Coronary artery (tissue), 2 donors: ENCODE data around the gene SNX19.

ENCODE experiments used
- DNase-seq: peaks from one replicate; pipeline ENCODE4 v3.0.0-alpha.2; 2017; ENCODE audit warnings: low spot score
- H3K27ac ChIP-seq, 2 donors: fragments of 200-600 bp; sonication (generic); one replicate each; pipeline ENCODE4 v1.5.1; 2016 to 2019
- H3K4me3 ChIP-seq: fragments of 200-600 bp; sonication (generic); 2 replicates; pipeline ENCODE4 v1.5.1; 2016; ENCODE audit warnings: mild to moderate bottlenecking, moderate library complexity
- TF ChIP-seq, protein P1 (sequence below): fragments of 200-600 bp; sonication (generic); IDR thresholded peaks from one replicate; pipeline ENCODE4 v1.5.1; 2019; ENCODE audit warnings: antibody characterized with exemption

Gene SNX19

DNA sequence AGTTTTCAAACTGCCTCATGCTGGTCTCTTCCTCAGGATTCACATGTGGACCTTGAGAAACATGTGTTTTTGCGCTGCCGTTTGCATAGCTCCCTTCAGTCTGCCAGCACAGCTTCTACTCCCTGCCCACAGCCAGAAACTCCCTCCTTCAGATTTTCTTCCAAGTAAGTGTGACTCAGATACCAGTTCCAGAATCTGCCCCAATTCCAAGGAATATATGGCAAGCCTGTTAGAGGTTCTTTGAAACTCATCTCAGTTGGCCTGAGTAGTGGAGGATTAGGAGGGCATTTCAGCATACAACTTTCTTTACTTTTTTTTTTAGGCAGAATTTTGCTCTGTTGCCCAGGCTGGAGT, 67.1 kb downstream of the SNX19 start:
- TF ChIP-seq, protein P1, sequence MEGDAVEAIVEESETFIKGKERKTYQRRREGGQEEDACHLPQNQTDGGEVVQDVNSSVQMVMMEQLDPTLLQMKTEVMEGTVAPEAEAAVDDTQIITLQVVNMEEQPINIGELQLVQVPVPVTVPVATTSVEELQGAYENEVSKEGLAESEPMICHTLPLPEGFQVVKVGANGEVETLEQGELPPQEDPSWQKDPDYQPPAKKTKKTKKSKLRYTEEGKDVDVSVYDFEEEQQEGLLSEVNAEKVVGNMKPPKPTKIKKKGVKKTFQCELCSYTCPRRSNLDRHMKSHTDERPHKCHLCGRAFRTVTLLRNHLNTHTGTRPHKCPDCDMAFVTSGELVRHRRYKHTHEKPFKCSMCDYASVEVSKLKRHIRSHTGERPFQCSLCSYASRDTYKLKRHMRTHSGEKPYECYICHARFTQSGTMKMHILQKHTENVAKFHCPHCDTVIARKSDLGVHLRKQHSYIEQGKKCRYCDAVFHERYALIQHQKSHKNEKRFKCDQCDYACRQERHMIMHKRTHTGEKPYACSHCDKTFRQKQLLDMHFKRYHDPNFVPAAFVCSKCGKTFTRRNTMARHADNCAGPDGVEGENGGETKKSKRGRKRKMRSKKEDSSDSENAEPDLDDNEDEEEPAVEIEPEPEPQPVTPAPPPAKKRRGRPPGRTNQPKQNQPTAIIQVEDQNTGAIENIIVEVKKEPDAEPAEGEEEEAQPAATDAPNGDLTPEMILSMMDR: no peak
- H3K4me3 ChIP-seq: no peak overlapping the region
- H3K27ac ChIP-seq: no peak overlapping the region
- no peak for DNase-seq

DNA sequence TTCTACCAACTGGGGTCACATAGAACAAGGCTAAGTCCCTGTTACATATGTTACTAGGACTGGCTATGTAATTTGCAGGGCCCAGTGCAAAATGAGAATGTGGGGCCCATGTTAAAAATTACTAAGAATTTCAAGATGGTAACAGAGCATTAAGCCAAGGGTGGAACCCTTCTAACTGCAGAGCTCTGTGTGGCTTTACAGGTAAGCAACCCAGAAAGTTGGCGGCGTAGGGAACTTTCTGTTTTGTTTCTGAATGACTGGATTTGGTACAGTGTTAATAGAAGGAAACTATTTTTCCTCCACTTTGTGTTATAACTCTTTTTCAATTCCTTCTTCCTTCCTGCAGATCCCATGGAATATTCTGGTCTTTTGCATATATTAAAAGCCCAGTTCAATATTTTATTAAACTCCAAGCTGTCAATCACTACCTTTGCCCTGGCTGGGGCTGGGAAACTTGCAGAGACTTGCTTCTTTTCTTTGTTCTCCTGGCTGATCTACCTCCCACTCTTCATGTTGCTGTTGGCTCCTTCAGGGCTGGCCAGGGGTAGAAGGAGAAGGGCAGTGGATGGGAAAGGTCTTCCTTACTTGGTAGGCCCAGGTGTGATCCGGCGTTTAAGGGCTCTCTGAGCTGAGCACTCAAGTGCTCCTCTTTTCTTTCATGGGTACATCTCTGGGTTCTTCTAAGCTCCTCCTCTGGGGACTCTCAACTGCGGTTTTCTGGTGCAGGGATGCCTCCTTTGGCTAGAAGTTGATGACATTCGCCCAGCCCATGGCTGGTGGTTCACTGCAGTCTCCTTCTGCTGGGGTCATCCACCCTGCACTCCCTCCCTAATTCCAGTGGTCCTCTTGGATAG, 67.7 kb downstream of the SNX19 start:
- Histone ChIP-seq H3K27ac (no peak overlapping the region), H3K4me3 (no peak overlapping the region)
- TF ChIP-seq, protein P1: no peak
- DNase-seq: no peak

DNA sequence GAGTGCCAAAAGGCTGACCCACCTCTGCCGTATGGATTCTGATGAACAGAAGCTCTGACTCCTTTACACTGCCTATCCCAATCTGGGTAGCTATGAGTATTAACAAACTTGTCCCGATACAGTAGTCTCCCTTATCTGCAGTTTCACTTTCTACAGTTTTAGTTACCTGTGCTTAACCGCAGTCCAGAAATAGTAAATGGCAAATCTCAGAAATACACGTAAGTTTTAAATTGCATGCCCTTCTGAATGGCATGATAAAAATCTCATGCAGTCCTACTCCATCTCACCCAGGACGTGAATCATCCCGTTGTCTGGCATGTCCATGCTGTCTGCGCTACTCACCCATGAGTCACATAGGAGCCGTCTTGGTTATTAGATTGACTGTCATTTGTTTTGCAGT, 68.8 kb downstream of the SNX19 start:
- no peak for DNase-seq
- H3K27ac ChIP-seq: no peak overlapping the region
- TF ChIP-seq, protein P1: no peak

DNA sequence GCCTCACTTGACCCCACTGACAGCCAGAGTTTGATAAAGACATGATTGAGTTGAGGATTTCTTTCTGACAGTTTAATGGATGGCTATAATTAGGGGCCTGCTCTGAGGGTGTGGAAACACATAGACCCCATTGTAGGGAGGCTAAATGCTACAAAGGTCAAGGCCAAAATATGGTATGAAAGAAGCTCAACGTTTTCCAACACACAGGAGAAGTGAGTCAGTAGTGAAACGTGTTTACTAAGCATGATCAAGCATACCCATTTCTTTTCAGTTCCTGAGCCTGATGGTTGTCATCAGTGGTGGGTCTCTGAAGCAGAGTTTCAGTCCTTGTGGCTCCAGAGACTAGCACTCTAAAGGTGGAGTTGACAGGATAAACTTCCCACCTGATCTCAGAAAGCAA, 69.7 kb downstream of the SNX19 start:
- TF ChIP-seq, protein P1: no peak
- H3K4me3 ChIP-seq: no peak overlapping the region
- DNase-seq: no peak
- H3K27ac ChIP-seq: no peak overlapping the region

More for the DNA sequence above, 68.8 kb downstream of the SNX19 start:
- H3K4me3 ChIP-seq: no peak overlapping the region

DNA sequence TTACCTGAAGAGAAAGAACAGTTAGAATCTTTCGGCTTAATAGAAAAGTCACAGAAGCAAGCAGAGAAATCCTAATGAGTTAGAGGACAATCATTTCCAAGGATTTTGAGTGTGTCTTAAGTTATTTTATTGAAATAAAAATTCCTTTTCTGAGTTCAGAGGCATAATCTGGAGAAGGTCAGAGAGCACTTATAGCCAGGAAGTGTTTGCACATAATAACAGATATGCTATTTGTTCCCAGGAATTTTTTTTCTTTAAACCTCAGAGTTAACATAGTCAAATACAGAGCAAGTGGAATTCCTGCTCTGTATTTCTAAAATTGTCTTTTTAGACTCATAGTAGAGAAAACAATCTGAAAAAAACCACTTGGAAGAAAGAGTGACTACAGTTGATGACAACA, 74.3 kb downstream of the SNX19 start:
- no peak for DNase-seq
- Histone ChIP-seq H3K27ac (no peak overlapping the region), H3K4me3 (no peak overlapping the region)
- TF ChIP-seq, protein P1: no peak

- no peak for DNase-seq
- Histone ChIP-seq H3K27ac (peak overlapping the region in 1 of 2 donors; percentile 55), H3K4me3 (no peak overlapping the region)
- TF ChIP-seq, protein P1: no peak
These were observed 75.6 kb downstream of the SNX19 start for GRCh38 chr11:130840679-130841078.
